Measurements from ENCODE around the gene LOC128125822.

GRCh38 chr6:63527658-63528514 is 44.4 kb upstream of the LOC128125822 start:
- no peak for TF ChIP-seq CTCF (IDR thresholded peaks at IDR 0.05)
- TF ChIP-seq POLR2A (IDR thresholded peaks at IDR 0.05): peak; percentile 85

All from right lobe of liver (tissue), 4 donors.